Astrocyte (in vitro differentiated cells and primary cell): ENCODE results near the gene POU2F1. TPM values are rescaled to one million over a fixed set of nuclear protein-coding genes. Genes with fewer than 3 reads are reported as not detected.

Experiments
- DNase-seq: peaks from one replicate; pipeline ENCODE4 v3.0.0-alpha.2; 2010; ENCODE audit warnings: low read depth
- FAIRE-seq: peaks from 2 replicates; lab custom pipeline; 2011; peaks lifted over from hg19 to GRCh38; lab: Jason Lieb, UNC
- H2AFZ ChIP-seq: 2 replicates; pipeline ENCODE4 v1.6.0; 2012; ENCODE audit warnings: low read depth, low read length, inconsistent platforms
- H3K27ac ChIP-seq: 2 replicates; pipeline ENCODE4 v1.5.1; 2011; ENCODE audit warnings: low read depth, low read length, inconsistent platforms
- H3K27me3 ChIP-seq: 2 replicates; pipeline ENCODE4 v1.6.0; 2011; ENCODE audit warnings: low read length, inconsistent platforms; ENCODE audit not compliant: insufficient read depth
- H3K36me3 ChIP-seq: 2 replicates; pipeline ENCODE4 v1.5.1; 2011; ENCODE audit warnings: low read length, inconsistent platforms; ENCODE audit not compliant: insufficient read depth
- H3K4me1 ChIP-seq: 2 replicates; pipeline ENCODE4 v1.5.1; 2011; ENCODE audit warnings: low read length, inconsistent platforms; ENCODE audit not compliant: insufficient read depth
- H3K4me2 ChIP-seq: 2 replicates; pipeline ENCODE4 v1.6.0; 2012; ENCODE audit warnings: low read length, inconsistent platforms
- H3K4me3 ChIP-seq: 2 replicates; pipeline ENCODE4 v1.5.1; 2011; ENCODE audit warnings: low read depth, mild to moderate bottlenecking, low read length, inconsistent platforms; ENCODE audit not compliant: insufficient read depth
- H3K79me2 ChIP-seq: 2 replicates; pipeline ENCODE4 v1.6.0; 2012; ENCODE audit warnings: mild to moderate bottlenecking, low read length, inconsistent platforms; ENCODE audit not compliant: insufficient read depth
- H3K9ac ChIP-seq: 2 replicates; pipeline ENCODE4 v1.6.0; 2012; ENCODE audit warnings: mild to moderate bottlenecking, low read length, inconsistent platforms
- H3K9me3 ChIP-seq: 2 replicates; pipeline ENCODE4 v1.5.1; 2012; ENCODE audit warnings: low read depth, mild to moderate bottlenecking, low read length, inconsistent platforms; ENCODE audit not compliant: insufficient read depth
- H4K20me1 ChIP-seq: 2 replicates; pipeline ENCODE4 v1.6.0; 2012; ENCODE audit warnings: low read length, inconsistent platforms; ENCODE audit not compliant: insufficient read depth
- H3K27ac Mint-ChIP-seq: one replicate; pipeline ENCODE4 v1.8.0; 2021; ENCODE audit warnings: mild to moderate bottlenecking, mixed read lengths; ENCODE audit not compliant: unreplicated experiment
- H3K27me3 Mint-ChIP-seq: one replicate; pipeline ENCODE4 v1.8.0; 2021; ENCODE audit warnings: low read depth, mixed read lengths; ENCODE audit not compliant: unreplicated experiment
- H3K36me3 Mint-ChIP-seq: one replicate; pipeline ENCODE4 v1.8.0; 2021; ENCODE audit warnings: low read depth, mixed read lengths; ENCODE audit not compliant: unreplicated experiment
- H3K4me1 Mint-ChIP-seq: one replicate; pipeline ENCODE4 v1.8.0; 2021; ENCODE audit warnings: low read depth, mixed read lengths; ENCODE audit not compliant: unreplicated experiment
- H3K4me3 Mint-ChIP-seq: one replicate; pipeline ENCODE4 v1.8.0; 2021; ENCODE audit warnings: mild to moderate bottlenecking, moderate library complexity, mixed read lengths; ENCODE audit not compliant: unreplicated experiment
- H3K9me3 Mint-ChIP-seq: one replicate; pipeline ENCODE4 v1.8.0; 2021; ENCODE audit warnings: mild to moderate bottlenecking, mixed read lengths; ENCODE audit not compliant: unreplicated experiment
- CTCF ChIP-seq: IDR thresholded peaks from 2 replicates; pipeline ENCODE4 v1.5.1; 2011; ENCODE audit warnings: low read depth, mild to moderate bottlenecking, inconsistent platforms, low read length, moderate library complexity; ENCODE audit not compliant: insufficient read depth
- EZH2 ChIP-seq: IDR thresholded peaks from 2 replicates; pipeline ENCODE4 v1.6.1; 2012; ENCODE audit warnings: mild to moderate bottlenecking, low read length, inconsistent platforms; ENCODE audit not compliant: insufficient read depth
- total RNA-seq: library from RNA; stranded (reverse); gene quantifications from 2 replicates; pipeline ENCODE4 v1.2.1, GENCODE V29; 2021

Gene POU2F1
- total RNA-seq, 1 donor from 2014 or later: 21.7 TPM

- Histone ChIP-seq H3K4me2 (no peak overlapping the region), H2AFZ (no peak overlapping the region), H3K27me3 (no peaks in the 10 kb centered on the region), H3K9me3 (no peaks in the 10 kb centered on the region), H3K4me3 (no peak overlapping the region), H3K9ac (no peak overlapping the region), H3K79me2 (no peaks in the 10 kb centered on the region), H4K20me1 (no peaks in the 10 kb centered on the region), H3K4me1 (no peaks in the 10 kb centered on the region), H3K36me3 (no peaks in the 10 kb centered on the region), H3K27ac (no peak overlapping the region)
- TF ChIP-seq EZH2 (no peak), CTCF (no peak)
- Mint-ChIP-seq H3K9me3 (peaks cover 3% of the 10 kb centered on the region), H3K27ac (no peak overlapping the region), H3K27me3 (peaks cover 5% of the 10 kb centered on the region), H3K36me3 (no peaks in the 10 kb centered on the region), H3K4me3 (no peak overlapping the region), H3K4me1 (no peaks in the 10 kb centered on the region)
- FAIRE-seq (no peak), DNase-seq (no peak)
Measured at GRCh38 chr1:167185974-167186657, 34.6 kb upstream of the POU2F1 start.

- Histone ChIP-seq H3K4me2 (no peak overlapping the region), H3K36me3 (no peaks in the 10 kb centered on the region), H3K79me2 (no peaks in the 10 kb centered on the region), H2AFZ (no peak overlapping the region), H3K4me3 (no peak overlapping the region), H3K9ac (no peak overlapping the region), H3K4me1 (no peaks in the 10 kb centered on the region), H3K9me3 (no peaks in the 10 kb centered on the region), H3K27ac (no peak overlapping the region), H3K27me3 (no peaks in the 10 kb centered on the region), H4K20me1 (no peaks in the 10 kb centered on the region)
- no peak for TF ChIP-seq EZH2
- no peak for TF ChIP-seq CTCF
- Mint-ChIP-seq H3K27ac (no peak overlapping the region), H3K27me3 (peaks cover 5% of the 10 kb centered on the region), H3K36me3 (no peaks in the 10 kb centered on the region), H3K4me3 (no peak overlapping the region), H3K4me1 (no peaks in the 10 kb centered on the region), H3K9me3 (peaks cover 3% of the 10 kb centered on the region)
- no peak for DNase-seq
- FAIRE-seq: no peak
Measured at GRCh38 chr1:167186771-167187170, 33.9 kb upstream of the POU2F1 start.

- H3K9ac ChIP-seq: no peak overlapping the region
- no peak overlapping the region for H3K4me3 ChIP-seq
- no peak overlapping the region for H2AFZ ChIP-seq
- no peak for TF ChIP-seq CTCF
- TF ChIP-seq EZH2: no peak
- no peaks in the 10 kb centered on the region for H3K27me3 ChIP-seq
- no peaks in the 10 kb centered on the region for H3K4me1 ChIP-seq
- H3K4me2 ChIP-seq: no peak overlapping the region
- H3K79me2 ChIP-seq: no peaks in the 10 kb centered on the region
- H3K27ac Mint-ChIP-seq: no peak overlapping the region
- no peak for FAIRE-seq
- peaks cover 3% of the 10 kb centered on the region for H3K27me3 Mint-ChIP-seq
- no peak for DNase-seq
- no peaks in the 10 kb centered on the region for H4K20me1 ChIP-seq
- peaks cover 4% of the 10 kb centered on the region for H3K4me1 Mint-ChIP-seq
- H3K27ac ChIP-seq: no peak overlapping the region
- H3K9me3 ChIP-seq: no peaks in the 10 kb centered on the region
- no peaks in the 10 kb centered on the region for H3K36me3 ChIP-seq
- H3K9me3 Mint-ChIP-seq: peaks cover 3% of the 10 kb centered on the region
- H3K36me3 Mint-ChIP-seq: no peaks in the 10 kb centered on the region
- no peak overlapping the region for H3K4me3 Mint-ChIP-seq
Measured at GRCh38 chr1:167190747-167191237, 29.9 kb upstream of the POU2F1 start.
